Central memory CD4-positive, alpha-beta T cell (primary cell): Measurements from ENCODE around the gene GSTT4.
"Not testable (repeated sequence)": the region's sequence is repeated elsewhere in the genome, so short reads cannot be mapped to it uniquely, and the experiment has no call there.

Experiments used
- DNase-seq: peaks from one replicate; pipeline ENCODE4 v3.0.0; 2022
- total RNA-seq, 3 experiments: gene quantifications; one replicate each; lab custom pipeline; 2026; lab: John Stamatoyannopoulos, UW

The GSTT4 gene
- 0 reads per million in 3 experiments for total RNA-seq

- no peak for DNase-seq
Measured at GRCh38 chr22:24005201-24005600, at the start of gene GSTT4. TSS of gene GSTT4 (minus strand) at chr22:24005453. CDS start at chr22:24005356, 97 bp downstream.

- DNase-seq: no peak
Measured at GRCh38 chr22:24054356-24054755, 49.1 kb upstream of the GSTT4 start.

- DNase-seq: no peak
Measured at GRCh38 chr22:24053481-24054226, 48.4 kb upstream of the GSTT4 start.

GRCh38 chr22:24051568-24051967 is 46.3 kb upstream of the GSTT4 start:
- DNase-seq: no peak

- DNase-seq: no peak
Measured at GRCh38 chr22:24051028-24051427, 45.8 kb upstream of the GSTT4 start.

GRCh38 chr22:24049978-24050377 is 44.7 kb upstream of the GSTT4 start:
- DNase-seq: no peak

GRCh38 chr22:24049211-24049610 is 44.0 kb upstream of the GSTT4 start:
- DNase-seq: no peak

- no peak for DNase-seq
Measured at GRCh38 chr22:24046024-24046423, 40.8 kb upstream of the GSTT4 start.

GRCh38 chr22:24043958-24044357 is 38.7 kb upstream of the GSTT4 start:
- no peak for DNase-seq

GRCh38 chr22:24043465-24043864 is 38.2 kb upstream of the GSTT4 start:
- DNase-seq: not testable (repeated sequence)

- no peak for DNase-seq
Measured at GRCh38 chr22:24040946-24041345, 35.7 kb upstream of the GSTT4 start.

- DNase-seq: no peak
Measured at GRCh38 chr22:24039046-24039445, 33.8 kb upstream of the GSTT4 start.

- peak; percentile 3 for DNase-seq
Measured at GRCh38 chr22:24037851-24038765, 32.9 kb upstream of the GSTT4 start.

- DNase-seq: no peak
Measured at GRCh38 chr22:24035296-24035695, 30.0 kb upstream of the GSTT4 start.

- DNase-seq: no peak
Measured at GRCh38 chr22:24033731-24034130, 28.5 kb upstream of the GSTT4 start.

GRCh38 chr22:24030186-24030702 is 25.0 kb upstream of the GSTT4 start:
- no peak for DNase-seq

GRCh38 chr22:24029304-24029703 is 24.1 kb upstream of the GSTT4 start:
- no peak for DNase-seq

- no peak for DNase-seq
Measured at GRCh38 chr22:24028533-24028932, 23.3 kb upstream of the GSTT4 start.

GRCh38 chr22:24027991-24028390 is 22.7 kb upstream of the GSTT4 start:
- no peak for DNase-seq

- DNase-seq: no peak
Measured at GRCh38 chr22:24027389-24027975, 22.2 kb upstream of the GSTT4 start.

- DNase-seq: no peak
Measured at GRCh38 chr22:24026733-24027132, 21.5 kb upstream of the GSTT4 start.

GRCh38 chr22:24026056-24026455 is 20.8 kb upstream of the GSTT4 start:
- DNase-seq: no peak

- DNase-seq: no peak
Measured at GRCh38 chr22:24025475-24025874, 20.2 kb upstream of the GSTT4 start.
